ENCODE measurements around the gene SSTR5.
"Not testable (repeated sequence)": the region's sequence is repeated elsewhere in the genome, so short reads cannot be mapped to it uniquely, and the experiment has no call there.

The SSTR5 gene

GRCh38 chr16:1075546-1075945, 3.0 kb downstream of the SSTR5 start:
- no peak for DNase-seq (ENCODE audit: low spot score)

GRCh38 chr16:1076801-1077576, 4.4 kb downstream of the SSTR5 start:
- DNase-seq (ENCODE audit: low spot score), result no peak

- DNase-seq (ENCODE audit: low spot score), result no peak
These were observed 5.5 kb downstream of the SSTR5 start for GRCh38 chr16:1077877-1078578.

GRCh38 chr16:1078579-1079021, 6.1 kb downstream of the SSTR5 start:
- DNase-seq (ENCODE audit: low spot score), result no peak

GRCh38 chr16:1079341-1079740, 6.8 kb downstream of the SSTR5 start:
- DNase-seq (ENCODE audit: low spot score), result no peak

GRCh38 chr16:1079786-1080525, 7.4 kb downstream of the SSTR5 start:
- no peak for DNase-seq (ENCODE audit: low spot score)

- DNase-seq (ENCODE audit: low spot score), result no peak
These were observed 8.5 kb downstream of the SSTR5 start for GRCh38 chr16:1080801-1081733.

- no peak for DNase-seq (ENCODE audit: low spot score)
These were observed 9.3 kb downstream of the SSTR5 start for GRCh38 chr16:1081734-1082265.

GRCh38 chr16:1082266-1082951, 9.9 kb downstream of the SSTR5 start:
- no peak for DNase-seq (ENCODE audit: low spot score)

GRCh38 chr16:1082952-1083675, 10.6 kb downstream of the SSTR5 start:
- DNase-seq (ENCODE audit: low spot score), result no peak

- DNase-seq (ENCODE audit: low spot score), result no peak
These were observed 12.4 kb downstream of the SSTR5 start for GRCh38 chr16:1084971-1085370.

- DNase-seq (ENCODE audit: low spot score), result not testable (repeated sequence)
These were observed 13.9 kb downstream of the SSTR5 start for GRCh38 chr16:1086443-1086842.

GRCh38 chr16:1088295-1089170, 16.0 kb downstream of the SSTR5 start:
- DNase-seq (ENCODE audit: low spot score), result no peak

- no peak for DNase-seq (ENCODE audit: low spot score)
These were observed 16.9 kb downstream of the SSTR5 start for GRCh38 chr16:1089439-1089821.

- no peak for DNase-seq (ENCODE audit: low spot score)
These were observed 17.5 kb downstream of the SSTR5 start for GRCh38 chr16:1089822-1090619.

GRCh38 chr16:1090620-1091587, 18.4 kb downstream of the SSTR5 start:
- DNase-seq (ENCODE audit: low spot score), result no peak

GRCh38 chr16:1091992-1092552, 19.5 kb downstream of the SSTR5 start:
- DNase-seq (ENCODE audit: low spot score), result no peak
